ENCODE data around the gene REG1A. TPM values are rescaled to one million over a fixed set of nuclear protein-coding genes. Genes with fewer than 3 reads are reported as not detected.

Gene REG1A
- total RNA-seq, 2 donors from 2014 or later = 5.2 to 19.6 TPM

DNA sequence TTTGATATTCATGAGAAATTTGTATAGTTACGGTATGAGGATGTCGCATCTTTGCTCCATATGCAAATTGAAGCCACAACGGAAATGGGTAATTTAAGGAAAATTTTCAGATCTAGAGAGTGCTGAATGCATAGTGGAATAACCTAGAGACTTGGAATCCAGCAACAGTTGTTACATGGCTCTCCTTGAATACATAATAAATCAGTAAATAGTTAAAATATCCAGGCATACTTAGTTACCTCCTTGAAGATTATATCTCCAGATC is 5.4 kb downstream of the REG1A start:
- DNase-seq = no peak
- TF ChIP-seq, protein P1, sequence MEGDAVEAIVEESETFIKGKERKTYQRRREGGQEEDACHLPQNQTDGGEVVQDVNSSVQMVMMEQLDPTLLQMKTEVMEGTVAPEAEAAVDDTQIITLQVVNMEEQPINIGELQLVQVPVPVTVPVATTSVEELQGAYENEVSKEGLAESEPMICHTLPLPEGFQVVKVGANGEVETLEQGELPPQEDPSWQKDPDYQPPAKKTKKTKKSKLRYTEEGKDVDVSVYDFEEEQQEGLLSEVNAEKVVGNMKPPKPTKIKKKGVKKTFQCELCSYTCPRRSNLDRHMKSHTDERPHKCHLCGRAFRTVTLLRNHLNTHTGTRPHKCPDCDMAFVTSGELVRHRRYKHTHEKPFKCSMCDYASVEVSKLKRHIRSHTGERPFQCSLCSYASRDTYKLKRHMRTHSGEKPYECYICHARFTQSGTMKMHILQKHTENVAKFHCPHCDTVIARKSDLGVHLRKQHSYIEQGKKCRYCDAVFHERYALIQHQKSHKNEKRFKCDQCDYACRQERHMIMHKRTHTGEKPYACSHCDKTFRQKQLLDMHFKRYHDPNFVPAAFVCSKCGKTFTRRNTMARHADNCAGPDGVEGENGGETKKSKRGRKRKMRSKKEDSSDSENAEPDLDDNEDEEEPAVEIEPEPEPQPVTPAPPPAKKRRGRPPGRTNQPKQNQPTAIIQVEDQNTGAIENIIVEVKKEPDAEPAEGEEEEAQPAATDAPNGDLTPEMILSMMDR (IDR thresholded peaks at IDR 0.05) = no peak
- Histone ChIP-seq H3K4me3 (no peak overlapping the region), H3K27ac (no peak overlapping the region), H3K9me3 (no peaks in the 10 kb centered on the region), H3K36me3 (no peaks in the 10 kb centered on the region), H3K27me3 (peaks cover 39% of the 10 kb centered on the region), H3K4me1 (no peaks in the 10 kb centered on the region), H3K9ac (ENCODE audit: low read depth in 2 of 2, low read length in 2 of 2) (no peak overlapping the region)
- intact Hi-C loops (cut with DNase I) = no loop called here

DNA sequence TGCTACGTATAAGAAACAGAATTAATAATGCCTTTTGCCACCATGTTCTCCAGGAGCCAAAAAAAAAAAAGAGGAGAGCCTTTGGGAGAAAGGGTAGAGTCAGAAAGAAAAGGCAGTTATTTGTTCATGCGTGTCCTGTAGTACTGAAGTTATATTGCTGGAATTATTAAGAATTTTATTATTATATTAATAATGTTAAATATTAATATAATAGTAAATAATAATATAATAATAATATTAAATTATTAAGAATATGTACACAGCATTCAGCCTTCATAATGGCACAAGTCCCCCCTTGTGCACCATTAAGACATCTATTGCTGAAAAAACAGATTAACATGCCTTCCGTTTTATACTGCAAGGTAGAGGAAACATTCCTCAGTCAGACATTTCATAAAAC is 8.1 kb downstream of the REG1A start:
- no peaks in the 10 kb centered on the region for H3K4me1 ChIP-seq
- TF ChIP-seq, protein P1 (IDR thresholded peaks at IDR 0.05) = no peak
- H3K4me3 ChIP-seq = no peak overlapping the region
- peaks cover 34% of the 10 kb centered on the region for H3K27me3 ChIP-seq
- intact Hi-C loops (cut with DNase I) = no loop called here
- no peaks in the 10 kb centered on the region for H3K36me3 ChIP-seq
- H3K9ac ChIP-seq (ENCODE audit: low read depth in 2 of 2, low read length in 2 of 2) = no peak overlapping the region
- DNase-seq = no peak
- no peak overlapping the region for H3K27ac ChIP-seq
- H3K9me3 ChIP-seq = no peaks in the 10 kb centered on the region

DNA sequence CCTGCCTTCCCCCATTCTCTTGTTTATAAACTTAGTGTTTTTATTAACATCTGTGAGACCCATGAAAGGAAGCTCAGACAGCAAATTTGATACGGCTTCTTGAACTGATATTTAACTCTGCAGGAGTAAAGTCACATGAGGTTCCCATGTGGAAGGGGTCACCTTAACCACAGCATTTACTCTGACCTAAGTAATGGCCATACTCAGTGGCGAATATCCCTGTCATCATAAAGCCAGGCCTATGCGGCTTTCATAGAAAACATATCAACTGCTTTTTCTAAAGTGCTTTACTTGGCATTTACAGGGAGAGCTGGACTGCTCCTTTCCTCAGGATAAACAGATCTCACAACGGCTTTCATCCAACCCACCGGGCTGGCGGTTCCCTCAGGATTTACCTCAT is 9.0 kb downstream of the REG1A start:
- DNase-seq = no peak
- Histone ChIP-seq H3K27me3 (peaks cover 34% of the 10 kb centered on the region), H3K9me3 (no peaks in the 10 kb centered on the region), H3K4me1 (no peaks in the 10 kb centered on the region), H3K36me3 (no peaks in the 10 kb centered on the region), H3K4me3 (no peak overlapping the region), H3K9ac (ENCODE audit: low read depth in 2 of 2, low read length in 2 of 2) (no peak overlapping the region), H3K27ac (no peak overlapping the region)
- intact Hi-C loops (cut with DNase I) = no loop called here
- TF ChIP-seq, protein P1 (IDR thresholded peaks at IDR 0.05) = no peak

DNA sequence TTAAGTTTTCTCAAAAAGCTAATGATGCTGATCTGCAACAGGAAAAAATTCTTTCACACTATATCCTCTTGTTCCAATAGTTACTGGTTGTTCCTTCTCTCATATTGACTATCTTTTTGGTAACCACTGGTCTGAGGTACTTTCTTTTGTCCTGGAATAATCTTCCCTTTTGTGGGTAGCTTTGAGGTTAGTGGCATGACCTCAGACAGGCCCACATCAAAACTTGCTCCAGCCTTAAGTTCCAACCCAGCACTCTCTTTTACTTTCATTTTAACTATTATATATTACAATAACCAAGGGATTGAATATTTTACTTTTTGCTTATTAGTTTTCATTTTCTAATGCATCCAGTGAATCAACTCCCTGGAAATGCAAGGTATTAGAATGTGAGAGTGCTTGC is 9.5 kb downstream of the REG1A start:
- H3K4me1 ChIP-seq = no peaks in the 10 kb centered on the region
- TF ChIP-seq, protein P1 (IDR thresholded peaks at IDR 0.05) = no peak
- no peaks in the 10 kb centered on the region for H3K36me3 ChIP-seq
- no peak overlapping the region for H3K27ac ChIP-seq
- no peak overlapping the region for H3K9ac ChIP-seq (ENCODE audit: low read depth in 2 of 2, low read length in 2 of 2)
- no peaks in the 10 kb centered on the region for H3K9me3 ChIP-seq
- no peak for DNase-seq
- intact Hi-C loops (cut with DNase I) = no loop called here
- peaks cover 29% of the 10 kb centered on the region for H3K27me3 ChIP-seq
- no peak overlapping the region for H3K4me3 ChIP-seq

DNA sequence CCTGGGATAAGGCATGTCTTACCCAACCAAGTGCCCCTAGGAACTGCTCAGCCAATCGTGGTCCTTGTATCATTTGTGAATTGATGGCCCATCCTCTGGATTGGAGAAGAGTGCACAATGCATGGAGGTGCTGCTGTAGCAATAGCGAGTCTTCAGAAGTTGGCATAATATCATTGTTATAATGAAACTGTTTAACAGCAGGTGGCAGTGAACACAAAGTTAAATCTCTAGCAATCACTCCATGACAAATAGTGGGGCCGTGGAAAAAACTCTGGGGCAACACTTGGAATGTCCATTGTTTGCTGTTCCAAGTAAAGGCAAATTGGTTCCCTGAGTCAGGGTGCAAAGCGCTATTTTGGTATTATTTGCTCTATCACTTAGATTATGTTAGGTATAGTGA is 11.4 kb downstream of the REG1A start:
- H3K4me3 ChIP-seq = no peak overlapping the region
- no peak overlapping the region for H3K27ac ChIP-seq
- intact Hi-C loops (cut with DNase I) = no loop called here
- H3K9ac ChIP-seq (ENCODE audit: low read depth in 2 of 2, low read length in 2 of 2) = no peak overlapping the region
- no peaks in the 10 kb centered on the region for H3K36me3 ChIP-seq
- H3K27me3 ChIP-seq = peaks cover 38% of the 10 kb centered on the region
- H3K9me3 ChIP-seq = no peaks in the 10 kb centered on the region
- H3K4me1 ChIP-seq = no peaks in the 10 kb centered on the region
- TF ChIP-seq, protein P1 (IDR thresholded peaks at IDR 0.05) = no peak
- DNase-seq = no peak

DNA sequence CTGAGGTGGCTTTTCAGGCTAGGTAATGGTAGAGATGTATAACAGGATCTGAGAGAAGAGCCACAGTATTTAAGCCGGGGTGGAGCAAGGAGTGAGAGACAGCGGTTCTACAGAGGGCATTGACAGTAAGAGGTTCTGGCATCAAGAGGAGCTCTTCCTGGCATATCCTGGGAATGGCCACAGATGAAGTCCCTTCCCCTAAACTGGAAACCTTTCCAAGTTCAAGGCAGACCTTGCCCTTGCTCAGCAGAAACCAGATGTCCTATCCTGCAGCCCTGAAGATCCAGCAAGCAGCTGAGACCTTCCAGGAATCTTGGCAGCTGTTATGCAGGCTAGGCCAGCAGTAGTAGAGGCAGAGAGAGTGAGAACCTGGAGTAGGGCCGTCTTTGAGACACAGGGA is 18.1 kb downstream of the REG1A start:
- Histone ChIP-seq H3K36me3 (no peaks in the 10 kb centered on the region), H3K27me3 (peaks cover 30% of the 10 kb centered on the region), H3K4me1 (no peaks in the 10 kb centered on the region), H3K9me3 (no peaks in the 10 kb centered on the region), H3K4me3 (no peak overlapping the region), H3K9ac (ENCODE audit: low read depth in 2 of 2, low read length in 2 of 2) (no peak overlapping the region), H3K27ac (no peak overlapping the region)
- intact Hi-C loops (cut with DNase I) = loop anchor here (5.0 kb wide), 1 partner anchor 79 kb away; no protein-coding TSS in a partner anchor
- DNase-seq = no peak
- TF ChIP-seq, protein P1 (IDR thresholded peaks at IDR 0.05) = no peak

Data from colonic mucosa (tissue), 4 donors.